Liver (tissue), 9 donors: ENCODE data around the gene NTM. TPM values are rescaled to one million over a fixed set of nuclear protein-coding genes. Genes with fewer than 3 reads are reported as not detected.

ENCODE experiments used
- DNase-seq: peaks from one replicate; pipeline ENCODE4 v3.0.0-alpha.2; 2017; ENCODE audit warnings: low spot score
- H3K27ac ChIP-seq, 2 donors: one replicate each; pipeline ENCODE4 v1.7.0; 2013; ENCODE audit warnings: inconsistent platforms in 2 of 2, low read length in 2 of 2, control low read depth in 1 of 2, low read depth in 1 of 2, mild to moderate bottlenecking in 1 of 2
- H3K27me3 ChIP-seq, 4 donors: one replicate each; pipeline versions ENCODE4 v1.6.1 to v1.7.0; 2013; ENCODE audit warnings: low read length in 3 of 4, inconsistent platforms in 1 of 4, mild to moderate bottlenecking in 1 of 4, moderate library complexity in 1 of 4; ENCODE audit not compliant: control insufficient read depth in 4 of 4, insufficient read depth in 4 of 4
- H3K36me3 ChIP-seq, 4 donors: one replicate each; pipeline versions ENCODE4 v1.6.1 to v1.7.0; 2013; ENCODE audit warnings: low read length in 3 of 4, mild to moderate bottlenecking in 3 of 4, low read depth in 1 of 4, moderate library complexity in 1 of 4; ENCODE audit not compliant: control insufficient read depth in 4 of 4, insufficient read depth in 3 of 4
- H3K4me1 ChIP-seq, 4 donors: one replicate each; pipeline versions ENCODE4 v1.6.1 to v1.7.0; 2013; ENCODE audit warnings: low read length in 3 of 4, mild to moderate bottlenecking in 3 of 4, moderate library complexity in 1 of 4; ENCODE audit not compliant: control insufficient read depth in 4 of 4, insufficient read depth in 4 of 4
- H3K4me3 ChIP-seq, 3 donors: one replicate each; pipeline versions ENCODE4 v1.6.1 to v1.7.0; 2013; ENCODE audit warnings: low read length in 3 of 3, control low read depth in 1 of 3, low read depth in 1 of 3, mild to moderate bottlenecking in 1 of 3
- H3K9ac ChIP-seq, 2 donors: one replicate each; pipeline ENCODE4 v1.7.0; 2013; ENCODE audit warnings: low read length in 2 of 2, mild to moderate bottlenecking in 2 of 2, moderate library complexity in 2 of 2, control low read depth in 1 of 2, low read depth in 1 of 2
- H3K9me3 ChIP-seq, 4 donors: one replicate each; pipeline versions ENCODE4 v1.6.1 to v1.7.0; 2013; ENCODE audit warnings: low read length in 3 of 4; ENCODE audit not compliant: control insufficient read depth in 4 of 4
- ATF3 ChIP-seq: IDR thresholded peaks from 2 replicates; pipeline ENCODE4 v1.6.1; 2016; ENCODE audit warnings: antibody characterized with exemption
- CTCF ChIP-seq: fragments of 150-350 bp; IDR thresholded peaks from 2 replicates; pipeline ENCODE4 v1.5.1; 2017; ENCODE audit warnings: improper control_type of control experiment, low read depth, low read length; ENCODE audit not compliant: missing input control
- EGR1 ChIP-seq, 2 donors: IDR thresholded peaks; 2 replicates each; pipeline ENCODE4 v1.6.1; 2016 to 2018; ENCODE audit warnings: antibody characterized with exemption in 2 of 2, low read depth in 2 of 2
- FOXA1 ChIP-seq: IDR thresholded peaks from 2 replicates; pipeline ENCODE4 v1.6.1; 2016; ENCODE audit warnings: antibody characterized with exemption
- FOXA2 ChIP-seq: IDR thresholded peaks from 2 replicates; pipeline ENCODE4 v1.6.1; 2016; ENCODE audit warnings: antibody characterized with exemption
- GABPA ChIP-seq, 2 donors: IDR thresholded peaks in 1 of 2; conservative IDR thresholded peaks in 1 of 2; 2 replicates each; pipeline ENCODE4 v1.6.1; 2016; ENCODE audit warnings: antibody characterized with exemption in 2 of 2, mild to moderate bottlenecking in 1 of 2, moderate library complexity in 1 of 2
- HNF4A ChIP-seq, 2 donors: conservative IDR thresholded peaks; 2 replicates each; pipeline ENCODE4 v1.6.1; 2016; ENCODE audit warnings: antibody characterized with exemption in 2 of 2, mild to moderate bottlenecking in 2 of 2
- HNF4G ChIP-seq: IDR thresholded peaks from 2 replicates; pipeline ENCODE4 v1.6.1; 2016; ENCODE audit warnings: antibody characterized with exemption
- JUND ChIP-seq, 2 donors: IDR thresholded peaks; 2 replicates each; pipeline ENCODE4 v1.6.1; 2016; ENCODE audit warnings: antibody characterized with exemption in 2 of 2
- MAX ChIP-seq: IDR thresholded peaks from 2 replicates; pipeline ENCODE4 v1.6.1; 2016; ENCODE audit warnings: antibody characterized with exemption
- NR2F2 ChIP-seq: IDR thresholded peaks from 2 replicates; pipeline ENCODE4 v1.6.1; 2016; ENCODE audit warnings: antibody characterized with exemption
- RAD21 ChIP-seq, 2 donors: IDR thresholded peaks; 2 replicates each; pipeline ENCODE4 v1.6.1; 2016; ENCODE audit warnings: antibody characterized with exemption in 2 of 2, mild to moderate bottlenecking in 2 of 2
- REST ChIP-seq: IDR thresholded peaks from 2 replicates; pipeline ENCODE4 v1.6.1; 2016; ENCODE audit warnings: antibody characterized with exemption, mild to moderate bottlenecking
- RXRA ChIP-seq, 2 donors: IDR thresholded peaks; 2 replicates each; pipeline ENCODE4 v1.6.1; 2017 to 2018; ENCODE audit warnings: antibody characterized with exemption in 2 of 2, mild to moderate bottlenecking in 1 of 2
- SP1 ChIP-seq: IDR thresholded peaks from 2 replicates; pipeline ENCODE4 v1.6.1; 2018; ENCODE audit warnings: antibody characterized with exemption, mild to moderate bottlenecking
- TAF1 ChIP-seq: conservative IDR thresholded peaks from 2 replicates; pipeline ENCODE4 v1.6.1; 2016; ENCODE audit warnings: antibody characterized with exemption, mild to moderate bottlenecking
- YY1 ChIP-seq: IDR thresholded peaks from 2 replicates; pipeline ENCODE4 v1.6.1; 2016; ENCODE audit warnings: antibody characterized with exemption, mild to moderate bottlenecking
- ZBTB33 ChIP-seq: IDR thresholded peaks from 2 replicates; pipeline ENCODE4 v1.6.1; 2016; ENCODE audit warnings: antibody characterized with exemption
- WGBS: extraction: QIAGEN DNeasy Blood & Tissue Kit; methylation state at CpG from one replicate; pipeline ENCODE4 v1.1.7; 2013; 5-methylcytosine and 5-hydroxymethylcytosine counted together
- polyA plus RNA-seq, 2 donors: library from polyadenylated mRNA; stranded (reverse) in 1 of 2; unstranded in 1 of 2; fragments of 200-250 nt in 1 of 2; fragments of >200 nt in 1 of 2; fragmentation: Nextera tagmentation in 1 of 2; extraction: Ambion mirVana in 1 of 2; gene quantifications; one replicate each; pipeline versions ENCODE4 v1.2.1 to v1.2.3, GENCODE V29; 2013 to 2015
- total RNA-seq, 2 donors: library from RNA; depleted of rRNA; stranded (reverse); fragments of >200 nt; gene quantifications; one replicate each; pipeline ENCODE4 v1.2.3, GENCODE V29; 2014
- donor health status: healthy.
- donor health status: healthy.
- donor health status: healthy.
- donor health status: healthy.
- donor health status: healthy.

The NTM gene
- total and polyA plus RNA-seq, 4 donors, result 0.08 to 1.1 (median 0.08) TPM; not detected in 1

- Histone ChIP-seq H3K36me3 (no peaks in the 10 kb centered on the region), H3K9me3 (no peaks in the 10 kb centered on the region), H3K4me3 (no peak overlapping the region), H3K27ac (no peak overlapping the region), H3K27me3 (no peaks in the 10 kb centered on the region), H3K4me1 (no peaks in the 10 kb centered on the region), H3K9ac (no peak overlapping the region)
- TF ChIP-seq YY1, result no peak
- TF ChIP-seq NR2F2, result no peak
- no peak for TF ChIP-seq RXRA (IDR thresholded peaks at IDR 0.05)
- TF ChIP-seq JUND (IDR thresholded peaks at IDR 0.05), result no peak
- no peak for TF ChIP-seq ATF3
- TF ChIP-seq HNF4A (conservative IDR thresholded peaks at IDR 0.05), result no peak
- TF ChIP-seq FOXA1, result no peak
- TF ChIP-seq HNF4G, result no peak
- no peak for TF ChIP-seq FOXA2
- TF ChIP-seq ZBTB33, result no peak
- TF ChIP-seq GABPA (IDR thresholded peaks at IDR 0.05 in 1 of 2, conservative IDR thresholded peaks at IDR 0.05 in 1 of 2), result no peak
- TF ChIP-seq RAD21 (IDR thresholded peaks at IDR 0.05), result no peak
- no peak for TF ChIP-seq EGR1 (IDR thresholded peaks at IDR 0.05; ENCODE audit: low read depth in 2 of 2)
- no peak for TF ChIP-seq CTCF
- no peak for TF ChIP-seq SP1
- TF ChIP-seq REST, result no peak
- no peak for TF ChIP-seq TAF1
- 80% methylated on average over 10 of the region's 10 CpGs for WGBS
- no peak for DNase-seq
These were observed 354.1 kb downstream of the NTM start for GRCh38 chr11:131724436-131724975.

GRCh38 chr11:131734871-131735270 is 364.5 kb downstream of the NTM start:
- TF ChIP-seq RAD21 (IDR thresholded peaks at IDR 0.05) (no peak), TAF1 (no peak), SP1 (no peak), RXRA (IDR thresholded peaks at IDR 0.05) (no peak), GABPA (IDR thresholded peaks at IDR 0.05 in 1 of 2, conservative IDR thresholded peaks at IDR 0.05 in 1 of 2) (no peak), YY1 (no peak), REST (no peak), JUND (IDR thresholded peaks at IDR 0.05) (no peak), ZBTB33 (no peak), NR2F2 (no peak), EGR1 (IDR thresholded peaks at IDR 0.05; ENCODE audit: low read depth in 2 of 2) (no peak), MAX (no peak), HNF4A (conservative IDR thresholded peaks at IDR 0.05) (no peak), FOXA1 (no peak)
- 37% methylated on average over 4 of the region's 4 CpGs for WGBS

More at GRCh38 chr11:131734871-131735270, 364.5 kb downstream of the NTM start:
- H3K4me1 ChIP-seq, result peaks cover 0 to 5% (median 0%) of the 10 kb centered on the region in 4 donors
- H3K4me3 ChIP-seq, result no peak overlapping the region
- no peak for DNase-seq
- peaks cover 0 to 5% (median 0%) of the 10 kb centered on the region in 4 donors for H3K27me3 ChIP-seq
- no peak overlapping the region for H3K9ac ChIP-seq
- no peaks in the 10 kb centered on the region for H3K9me3 ChIP-seq
- no peaks in the 10 kb centered on the region for H3K36me3 ChIP-seq
- no peak overlapping the region for H3K27ac ChIP-seq
